Neural cell (in vitro differentiated cells): ENCODE results near the gene COTL1.

Experiments used
- EZH2 ChIP-seq: fragments of 200-600, 300-800 bp; shearing (Covaris generic), sonication (generic); IDR thresholded peaks from 2 replicates; pipeline ENCODE4 v1.6.1; 2014; ENCODE audit warnings: antibody characterized with exemption, low read length, borderline replicate concordance, mild to moderate bottlenecking; ENCODE audit not compliant: insufficient read depth, poor library complexity, severe bottlenecking
- TAF1 ChIP-seq: IDR thresholded peaks from 2 replicates; pipeline ENCODE4 v1.6.1; 2012; ENCODE audit warnings: low read depth
- TF ChIP-seq, protein P1 (sequence below): fragments of 450-650 bp; IDR thresholded peaks from 2 replicates; pipeline ENCODE4 v1.5.1; 2014; ENCODE audit warnings: antibody characterized with exemption, mild to moderate bottlenecking, moderate library complexity; ENCODE audit not compliant: poor library complexity, severe bottlenecking

DNA sequence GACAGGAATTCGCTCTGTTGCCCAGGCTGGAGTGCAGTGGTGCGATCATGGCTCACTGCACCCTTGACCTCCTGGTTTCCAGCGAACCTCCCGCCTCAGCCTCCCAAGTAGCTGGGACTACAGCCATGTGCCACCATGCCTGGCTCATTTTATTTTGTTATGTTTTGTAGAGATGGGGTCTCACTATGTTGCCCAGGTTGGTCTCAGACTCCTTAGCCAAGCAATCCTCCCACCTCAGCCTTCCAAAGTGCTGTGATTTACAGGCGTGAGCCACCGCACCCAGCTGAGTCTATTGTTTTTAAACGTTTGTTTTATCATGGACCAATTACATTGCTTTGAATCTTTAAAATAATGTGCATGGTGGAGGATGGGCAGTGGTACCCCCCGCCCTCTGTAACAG is 28.9 kb downstream of the COTL1 start:
- TF ChIP-seq EZH2 (no peak), TAF1 (no peak)
- TF ChIP-seq, protein P1, sequence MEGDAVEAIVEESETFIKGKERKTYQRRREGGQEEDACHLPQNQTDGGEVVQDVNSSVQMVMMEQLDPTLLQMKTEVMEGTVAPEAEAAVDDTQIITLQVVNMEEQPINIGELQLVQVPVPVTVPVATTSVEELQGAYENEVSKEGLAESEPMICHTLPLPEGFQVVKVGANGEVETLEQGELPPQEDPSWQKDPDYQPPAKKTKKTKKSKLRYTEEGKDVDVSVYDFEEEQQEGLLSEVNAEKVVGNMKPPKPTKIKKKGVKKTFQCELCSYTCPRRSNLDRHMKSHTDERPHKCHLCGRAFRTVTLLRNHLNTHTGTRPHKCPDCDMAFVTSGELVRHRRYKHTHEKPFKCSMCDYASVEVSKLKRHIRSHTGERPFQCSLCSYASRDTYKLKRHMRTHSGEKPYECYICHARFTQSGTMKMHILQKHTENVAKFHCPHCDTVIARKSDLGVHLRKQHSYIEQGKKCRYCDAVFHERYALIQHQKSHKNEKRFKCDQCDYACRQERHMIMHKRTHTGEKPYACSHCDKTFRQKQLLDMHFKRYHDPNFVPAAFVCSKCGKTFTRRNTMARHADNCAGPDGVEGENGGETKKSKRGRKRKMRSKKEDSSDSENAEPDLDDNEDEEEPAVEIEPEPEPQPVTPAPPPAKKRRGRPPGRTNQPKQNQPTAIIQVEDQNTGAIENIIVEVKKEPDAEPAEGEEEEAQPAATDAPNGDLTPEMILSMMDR = no peak
